CD4-positive, alpha-beta T cell (primary cell): Measurements from ENCODE around the gene GDI1. TPM values are rescaled to one million over a fixed set of nuclear protein-coding genes. Genes with fewer than 3 reads are reported as not detected.
A peak's percentile ranks its signal among the peaks of the same experiment; 100 is the strongest.

ENCODE experiments used
- ATAC-seq: fragments of 200-7000 bp; cut with Tn5 transposase; one replicate; pipeline ENCODE4 v1.10.0; 2022; ENCODE audit warnings: mild to moderate bottlenecking; ENCODE audit not compliant: poor library complexity
- CTCF ChIA-PET: fragments of 350-600 bp; sonication (Branson Sonifier 250); formaldehyde crosslinking; loops from one replicate; lab custom pipeline; 2021; ENCODE audit warnings: antibody characterized with exemption, inconsistent platforms; lab: Charles Lee
- POLR2A ChIA-PET: fragments of 350-600 bp; sonication (Branson Sonifier 250); formaldehyde crosslinking; loops from one replicate; lab custom pipeline; 2021; ENCODE audit warnings: antibody characterized with exemption, inconsistent platforms; lab: Charles Lee
- DNase-seq, 14 experiments: peaks; one replicate each; pipeline ENCODE4 v3.0.0-alpha.2; 2013 to 2020; ENCODE audit warnings: mixed read lengths in 2 of 14
- H3K27ac ChIP-seq, 2 donors: one replicate each; pipeline versions ENCODE4 v1.5.1 to v1.7.0; 2013; ENCODE audit warnings: low read length in 2 of 2, low read depth in 1 of 2, mild to moderate bottlenecking in 1 of 2
- H3K27me3 ChIP-seq, 2 experiments: 1 replicate in 1 of 2; 2 replicates in 1 of 2; pipeline versions ENCODE4 v1.6.1 to v1.7.0; 2013; ENCODE audit warnings: low read length in 2 of 2, control low read depth in 1 of 2, mild to moderate bottlenecking in 1 of 2, moderate library complexity in 1 of 2; ENCODE audit not compliant: insufficient read depth in 2 of 2, control insufficient read depth in 1 of 2
- H3K36me3 ChIP-seq: one replicate; pipeline ENCODE4 v1.6.1; 2013; ENCODE audit warnings: low read length, control low read depth; ENCODE audit not compliant: insufficient read depth
- H3K4me1 ChIP-seq: one replicate; pipeline ENCODE4 v1.6.1; 2013; ENCODE audit warnings: low read length, control low read depth; ENCODE audit not compliant: insufficient read depth
- H3K4me3 ChIP-seq: one replicate; pipeline ENCODE4 v1.5.1; 2013; ENCODE audit warnings: mild to moderate bottlenecking, low read length, moderate library complexity
- H3K9me3 ChIP-seq, 2 experiments: 1 replicate in 1 of 2; 2 replicates in 1 of 2; pipeline versions ENCODE4 v1.6.1 to v1.7.0; 2013; ENCODE audit warnings: low read length in 2 of 2, mild to moderate bottlenecking in 2 of 2, control low read depth in 1 of 2, moderate library complexity in 1 of 2; ENCODE audit not compliant: control insufficient read depth in 1 of 2, insufficient read depth in 1 of 2
- H3K27ac Mint-ChIP-seq: one replicate; pipeline ENCODE4 v1.8.0; 2020; ENCODE audit warnings: mixed read lengths
- H3K27me3 Mint-ChIP-seq: one replicate; pipeline ENCODE4 v1.8.0; 2021; ENCODE audit warnings: mixed read lengths
- H3K36me3 Mint-ChIP-seq: one replicate; pipeline ENCODE4 v1.8.0; 2021; ENCODE audit warnings: low read depth, mixed read lengths
- H3K4me1 Mint-ChIP-seq: one replicate; pipeline ENCODE4 v1.8.0; 2021; ENCODE audit warnings: low read depth, mixed read lengths
- H3K4me3 Mint-ChIP-seq: one replicate; pipeline ENCODE4 v1.8.0; 2020; ENCODE audit warnings: mild to moderate bottlenecking, mixed read lengths
- H3K9me3 Mint-ChIP-seq: one replicate; pipeline ENCODE4 v1.8.0; 2020; ENCODE audit warnings: mixed read lengths
- intact Hi-C, 2 experiments: fragments of 100-400 bp; cut with DNase I in 1 of 2; cut with micrococcal nuclease in 1 of 2; formaldehyde crosslinking; loops; one replicate each; pipeline versions ENCODE4 v1.15.1 to v1.9.0; 2023 to 2025; cut with DNase I, micrococcal nuclease
- total RNA-seq, 174 experiments: library from RNA in 2 of 174; stranded (reverse) in 2 of 174; gene quantifications; one replicate each; pipeline ENCODE4 v1.2.3 and lab custom pipeline; 2021 to 2026
- TF ChIP-seq, protein P1 (sequence below): fragments of 200-600 bp; IDR thresholded peaks from one replicate; pipeline ENCODE4 v1.8.0; 2022; ENCODE audit warnings: antibody characterized with exemption, mild to moderate bottlenecking

The GDI1 gene
- total RNA-seq, 2 experiments from 2014 or later = 144 to 145 TPM

DNA sequence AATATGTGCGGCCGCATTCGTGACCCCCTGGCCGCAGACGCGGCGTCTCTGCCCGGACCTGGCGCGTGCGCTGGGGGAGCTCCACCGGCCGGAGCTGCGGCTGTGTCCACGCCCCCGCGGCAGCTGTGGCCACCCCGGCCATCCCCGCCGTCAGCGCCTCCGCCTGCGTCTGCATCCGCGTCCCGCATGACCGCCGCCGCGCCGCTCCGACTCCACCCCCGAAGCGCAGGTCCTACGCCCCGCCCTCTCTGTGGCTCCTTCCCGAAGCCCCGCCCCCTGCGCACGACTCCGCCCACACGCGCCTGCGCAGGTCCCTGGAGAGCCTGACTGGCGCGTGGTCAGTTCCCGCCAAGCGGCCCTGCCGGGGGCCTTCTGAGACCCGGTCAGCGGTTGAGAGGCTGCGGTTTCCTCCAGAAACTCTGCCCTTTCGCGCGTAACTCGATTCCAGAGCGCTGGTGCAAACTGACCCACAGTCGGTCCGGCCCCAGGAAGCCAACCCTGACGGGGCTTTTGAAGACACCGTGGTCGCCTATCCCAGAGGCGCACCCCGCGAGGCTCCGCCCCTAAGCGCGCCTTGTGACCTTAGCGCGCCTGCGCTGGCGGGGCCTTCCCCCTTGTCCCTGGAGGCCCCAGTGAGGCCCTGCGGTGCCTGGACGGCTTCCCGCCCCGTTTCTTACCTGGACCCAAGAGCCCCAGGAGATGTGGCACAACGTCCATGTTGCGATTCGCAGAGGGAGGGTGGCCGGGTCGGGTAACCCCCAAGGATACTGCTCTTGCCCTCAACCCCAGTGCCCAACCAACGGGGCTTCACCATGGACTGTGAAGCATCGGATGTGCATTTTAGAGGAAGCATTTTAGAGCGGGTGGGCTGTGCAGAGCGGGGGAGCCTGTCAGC lies 42.0 kb downstream of the GDI1 start, which contains the start of gene LAGE3:
Gene LAGE3, minus strand, starts transcription at position 554 of the 895 bp plus-strand sequence. Its CDS starts 366 bp downstream, at position 188.
- Mint-ChIP-seq H3K9me3 (no peaks in the 10 kb centered on the region), H3K4me3 (peak within 1 kb of the TSS; percentile 85), H3K4me1 (peaks cover 26% of the 10 kb centered on the region), H3K27me3 (no peaks in the 10 kb centered on the region), H3K36me3 (no peaks in the 10 kb centered on the region), H3K27ac (peak within 1 kb of the TSS; percentile 90)
- Histone ChIP-seq H3K4me1 (peaks cover 28% of the 10 kb centered on the region), H3K27ac (peak within 1 kb of the TSS; percentile 72 to 74), H3K9me3 (no peaks in the 10 kb centered on the region), H3K4me3 (peak within 1 kb of the TSS; percentile 56), H3K36me3 (peaks cover 2% of the 10 kb centered on the region), H3K27me3 (no peaks in the 10 kb centered on the region)
- POLR2A ChIA-PET = interaction anchor here (0.7 to 1.5 kb wide), 7 partner anchors 8 to 81 kb away, joined by 3 to 8 read pairs (median 3); partner anchors contain the start of genes FAM3A, FAM50A, PLXNA3 and RPL10
- peak; percentile 90 for ATAC-seq
- DNase-seq = peak; percentile 86 to 96 (median 92)
- TF ChIP-seq, protein P1, sequence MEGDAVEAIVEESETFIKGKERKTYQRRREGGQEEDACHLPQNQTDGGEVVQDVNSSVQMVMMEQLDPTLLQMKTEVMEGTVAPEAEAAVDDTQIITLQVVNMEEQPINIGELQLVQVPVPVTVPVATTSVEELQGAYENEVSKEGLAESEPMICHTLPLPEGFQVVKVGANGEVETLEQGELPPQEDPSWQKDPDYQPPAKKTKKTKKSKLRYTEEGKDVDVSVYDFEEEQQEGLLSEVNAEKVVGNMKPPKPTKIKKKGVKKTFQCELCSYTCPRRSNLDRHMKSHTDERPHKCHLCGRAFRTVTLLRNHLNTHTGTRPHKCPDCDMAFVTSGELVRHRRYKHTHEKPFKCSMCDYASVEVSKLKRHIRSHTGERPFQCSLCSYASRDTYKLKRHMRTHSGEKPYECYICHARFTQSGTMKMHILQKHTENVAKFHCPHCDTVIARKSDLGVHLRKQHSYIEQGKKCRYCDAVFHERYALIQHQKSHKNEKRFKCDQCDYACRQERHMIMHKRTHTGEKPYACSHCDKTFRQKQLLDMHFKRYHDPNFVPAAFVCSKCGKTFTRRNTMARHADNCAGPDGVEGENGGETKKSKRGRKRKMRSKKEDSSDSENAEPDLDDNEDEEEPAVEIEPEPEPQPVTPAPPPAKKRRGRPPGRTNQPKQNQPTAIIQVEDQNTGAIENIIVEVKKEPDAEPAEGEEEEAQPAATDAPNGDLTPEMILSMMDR = no peak
- CTCF ChIA-PET = interaction anchor here (1.1 kb wide), 1 partner anchor 11 kb away, joined by 3 read pairs; the partner anchor contains the start of gene SLC10A3
- intact Hi-C loops = loop anchor here in 1 of 2 experiments (1.0 to 5.0 kb wide), 2 partner anchors 21 to 38 kb away; partner anchors contain the start of genes FAM3A and PLXNA3

DNA sequence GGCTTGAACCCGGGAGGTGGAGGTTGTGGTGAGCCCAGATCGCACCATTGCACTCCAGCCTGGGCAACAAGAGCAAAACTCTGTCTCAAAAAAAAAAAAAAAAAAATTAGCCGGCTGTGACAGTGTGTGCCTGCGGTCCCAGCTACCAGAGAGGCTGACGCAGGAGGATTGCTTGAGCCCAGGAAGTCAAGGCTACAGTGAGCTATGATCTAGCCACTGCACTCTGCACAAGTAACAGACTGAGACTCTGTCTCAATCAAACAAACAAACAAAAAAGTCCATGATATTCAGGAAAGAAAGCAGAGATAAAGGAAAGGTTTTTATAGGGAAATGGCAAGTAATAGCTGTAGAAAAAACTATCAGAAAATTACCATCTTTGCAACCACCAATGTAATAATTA lies 44.2 kb downstream of the GDI1 start:
- DNase-seq (no peak), ATAC-seq (no peak)
- peaks cover 46% of the 10 kb centered on the region for H3K4me1 ChIP-seq
- Mint-ChIP-seq H3K9me3 (no peaks in the 10 kb centered on the region), H3K27ac (peak overlapping the region; percentile 12), H3K27me3 (no peaks in the 10 kb centered on the region), H3K4me1 (peaks cover 26% of the 10 kb centered on the region), H3K36me3 (no peaks in the 10 kb centered on the region), H3K4me3 (no peak overlapping the region)
- H3K27me3 ChIP-seq = no peaks in the 10 kb centered on the region
- ChIA-PET CTCF (no interaction called here), POLR2A (no interaction called here)
- H3K36me3 ChIP-seq = peaks cover 16% of the 10 kb centered on the region
- H3K9me3 ChIP-seq = no peaks in the 10 kb centered on the region
- no peak overlapping the region for H3K27ac ChIP-seq
- TF ChIP-seq, protein P1 = no peak
- no peak overlapping the region for H3K4me3 ChIP-seq
- intact Hi-C loops = loop anchor here in 1 of 2 experiments (10.0 kb wide), 1 partner anchor 46 kb away; the partner anchor contains the start of gene GDI1

DNA sequence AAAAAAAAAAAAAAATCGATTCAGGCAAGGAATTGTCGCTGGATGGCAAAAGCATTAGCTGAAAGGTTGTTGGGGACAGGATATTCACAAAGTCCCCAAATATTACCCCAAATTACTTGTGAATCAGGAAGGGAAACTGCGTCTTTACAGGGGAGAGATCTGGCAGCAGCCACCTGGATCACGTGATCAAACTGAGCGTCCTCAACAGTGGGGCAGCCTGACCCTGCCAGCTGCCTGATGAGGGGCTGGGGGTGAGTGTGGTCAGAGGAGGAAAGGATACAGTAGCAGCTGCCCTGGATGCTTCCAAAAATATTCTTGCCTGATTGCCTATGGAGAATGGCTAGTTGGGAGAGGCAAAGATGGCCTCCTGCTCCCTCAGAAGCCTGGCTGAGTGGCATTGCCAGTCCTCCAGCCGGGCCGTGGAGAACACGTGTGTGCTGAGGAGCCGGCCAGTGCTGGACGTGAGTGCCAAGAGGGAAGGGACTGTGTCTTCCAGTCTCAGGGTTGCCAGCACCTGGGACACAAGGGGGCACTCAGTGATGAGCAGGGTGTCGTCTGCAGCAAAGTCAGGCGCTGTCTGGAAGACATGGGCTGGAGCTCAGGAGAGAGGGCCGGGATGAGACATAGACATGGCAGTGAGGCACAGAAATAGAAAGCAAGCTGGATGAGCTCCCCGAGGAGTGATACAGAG lies 45.1 kb downstream of the GDI1 start:
- TF ChIP-seq, protein P1 = no peak

More for the DNA sequence above, 45.1 kb downstream of the GDI1 start:
- H3K4me3 Mint-ChIP-seq = no peak overlapping the region
- DNase-seq (no peak), ATAC-seq (no peak)
- H3K27me3 Mint-ChIP-seq = no peaks in the 10 kb centered on the region
- no peak overlapping the region for H3K4me3 ChIP-seq
- ChIA-PET CTCF (no interaction called here), POLR2A (no interaction called here)
- no peaks in the 10 kb centered on the region for H3K36me3 Mint-ChIP-seq
- no peak overlapping the region for H3K27ac Mint-ChIP-seq
- H3K27ac ChIP-seq = no peak overlapping the region
- peaks cover 45% of the 10 kb centered on the region for H3K4me1 ChIP-seq
- intact Hi-C loops = loop anchor here in 1 of 2 experiments (10.0 kb wide), 1 partner anchor 47 kb away; the partner anchor contains the start of gene GDI1
- no peaks in the 10 kb centered on the region for H3K27me3 ChIP-seq
- H3K4me1 Mint-ChIP-seq = peaks cover 20% of the 10 kb centered on the region
- H3K9me3 ChIP-seq = no peaks in the 10 kb centered on the region
- H3K9me3 Mint-ChIP-seq = no peaks in the 10 kb centered on the region
- peaks cover 16% of the 10 kb centered on the region for H3K36me3 ChIP-seq
